Endothelial cell of umbilical vein (primary cell): ENCODE data around the gene TLE1. TPM values are rescaled to one million over a fixed set of nuclear protein-coding genes. Genes with fewer than 3 reads are reported as not detected.

Experiments used
- BruUV-seq: library from RNA; stranded (reverse); fragments of 400-500 nt; replicated peaks from 2 replicates; lab custom pipeline; 2021; lab: Mats Ljungman, UMichigan
- CTCF ChIA-PET: fragments of 300-600, 350-600 bp; sonication (Branson Sonifier 250); formaldehyde crosslinking; loops from one replicate; lab custom pipeline; 2021; ENCODE audit warnings: antibody characterized with exemption, inconsistent platforms; lab: Charles Lee
- POLR2A ChIA-PET: fragments of 300-600, 350-600 bp; sonication (Branson Sonifier 250); formaldehyde crosslinking; loops from one replicate; lab custom pipeline; 2021; ENCODE audit warnings: antibody characterized with exemption, inconsistent platforms; lab: Charles Lee
- DNase-seq: peaks from one replicate; pipeline ENCODE4 v3.0.0-alpha.2; 2011; ENCODE audit warnings: low read depth, low spot score
- FAIRE-seq: peaks from 2 replicates; lab custom pipeline; 2011; peaks lifted over from hg19 to GRCh38; lab: Jason Lieb, UNC
- H2AFZ ChIP-seq: 2 replicates; pipeline ENCODE4 v1.6.0; 2012; ENCODE audit warnings: low read depth, low read length, control low read depth, inconsistent platforms
- H3K27ac ChIP-seq: 2 replicates; pipeline ENCODE4 v1.5.1; 2011; ENCODE audit warnings: low read depth, mild to moderate bottlenecking, control low read depth, low read length, moderate library complexity; ENCODE audit not compliant: insufficient read depth
- H3K27me3 ChIP-seq, 2 experiments: 2 replicates each; pipeline versions ENCODE4 v1.6.0 to v1.6.1; 2011; ENCODE audit warnings: low read length in 2 of 2, mixed read lengths in 1 of 2; ENCODE audit not compliant: control insufficient read depth in 2 of 2, insufficient read depth in 2 of 2
- H3K36me3 ChIP-seq, 2 experiments: 2 replicates in 1 of 2; 3 replicates in 1 of 2; pipeline ENCODE4 v1.5.1; 2011; ENCODE audit warnings: low read length in 2 of 2, mild to moderate bottlenecking in 1 of 2, moderate library complexity in 1 of 2; ENCODE audit not compliant: control insufficient read depth in 2 of 2, insufficient read depth in 2 of 2; ENCODE audit errors: extremely low read depth in 1 of 2
- H3K4me1 ChIP-seq: 3 replicates; pipeline ENCODE4 v1.5.1; 2011; ENCODE audit warnings: mild to moderate bottlenecking, low read length; ENCODE audit not compliant: control insufficient read depth, insufficient read depth; ENCODE audit errors: extremely low read depth
- H3K4me2 ChIP-seq: 2 replicates; pipeline ENCODE4 v1.6.1; 2011; ENCODE audit warnings: low read length, control low read depth, mixed read lengths; ENCODE audit not compliant: insufficient read depth
- H3K4me3 ChIP-seq, 3 experiments: fragments of 200-600 bp in 1 of 3; sonication (generic), shearing (Covaris generic) in 1 of 3; replicated peaks in 1 of 3; 2 replicates each; pipeline ENCODE4 v1.5.1; 2011 to 2016; ENCODE audit warnings: control low read depth in 3 of 3, low read length in 3 of 3, mild to moderate bottlenecking in 2 of 3, inconsistent platforms in 1 of 3, low read depth in 1 of 3, moderate library complexity in 1 of 3; ENCODE audit not compliant: insufficient read depth in 1 of 3
- H3K79me2 ChIP-seq: 2 replicates; pipeline ENCODE4 v1.6.0; 2012; ENCODE audit warnings: low read length, inconsistent platforms; ENCODE audit not compliant: control insufficient read depth, insufficient read depth
- H3K9ac ChIP-seq: replicated peaks from 2 replicates; pipeline ENCODE3; 2011; ENCODE audit warnings: low read length, control low read depth; ENCODE audit not compliant: insufficient read depth; ENCODE audit errors: extremely low read depth
- H3K9me1 ChIP-seq: replicated peaks from 3 replicates; pipeline ENCODE4 v1.6.0; 2011; ENCODE audit warnings: mild to moderate bottlenecking, low read length; ENCODE audit not compliant: control insufficient read depth, insufficient read depth; ENCODE audit errors: extremely low read depth
- H3K9me3 ChIP-seq: replicated peaks from 2 replicates; pipeline ENCODE4 v1.5.1; 2012; ENCODE audit warnings: low read length, inconsistent platforms; ENCODE audit not compliant: control insufficient read depth, insufficient read depth
- H4K20me1 ChIP-seq: replicated peaks from 2 replicates; pipeline ENCODE3; 2011; ENCODE audit warnings: mild to moderate bottlenecking, low read length; ENCODE audit not compliant: control insufficient read depth, insufficient read depth; ENCODE audit errors: extremely low read depth
- CTCF ChIP-seq, 2 donors: IDR thresholded peaks; 1 replicate in 1 of 2; 2 replicates in 1 of 2; pipeline ENCODE4 v1.5.1; 2011; ENCODE audit warnings: low read length in 2 of 2, mild to moderate bottlenecking in 2 of 2, moderate library complexity in 2 of 2, control low read depth in 1 of 2, inconsistent platforms in 1 of 2, low read depth in 1 of 2; ENCODE audit not compliant: insufficient read depth in 1 of 2; ENCODE audit errors: extremely low read depth in 1 of 2
- EZH2 ChIP-seq: IDR thresholded peaks from 2 replicates; pipeline ENCODE4 v1.6.1; 2012; ENCODE audit warnings: borderline replicate concordance, low read depth, mild to moderate bottlenecking, moderate library complexity, low read length, inconsistent platforms; ENCODE audit not compliant: severe bottlenecking
- FOS ChIP-seq: IDR thresholded peaks from 2 replicates; pipeline ENCODE4 v1.6.1; 2011; ENCODE audit warnings: mild to moderate bottlenecking, low read length, moderate library complexity, borderline replicate concordance; ENCODE audit not compliant: insufficient read depth
- GATA2 ChIP-seq: IDR thresholded peaks from 2 replicates; pipeline ENCODE4 v1.7.0; 2011; ENCODE audit warnings: low read depth, mild to moderate bottlenecking, moderate library complexity, mixed read lengths, low read length; ENCODE audit not compliant: insufficient read length, insufficient read depth
- JUN ChIP-seq: IDR thresholded peaks from 2 replicates; pipeline ENCODE4 v1.6.1; 2011; ENCODE audit warnings: borderline replicate concordance, low read depth; ENCODE audit not compliant: insufficient read length, insufficient read depth
- MAX ChIP-seq: IDR thresholded peaks from 2 replicates; pipeline ENCODE4 v1.6.1; 2011; ENCODE audit not compliant: insufficient read depth, insufficient read length
- MYC ChIP-seq: IDR thresholded peaks from one replicate; pipeline ENCODE4 v1.6.1; 2011; ENCODE audit warnings: mild to moderate bottlenecking, low read depth, low read length
- POLR2A ChIP-seq: IDR thresholded peaks from 2 replicates; pipeline ENCODE4 v1.6.1; 2012; ENCODE audit warnings: low read depth, mild to moderate bottlenecking, control low read depth, low read length
- POLR2AphosphoS5 ChIP-seq: IDR thresholded peaks from 2 replicates; pipeline ENCODE4 v1.6.1; 2012; ENCODE audit warnings: low read depth, mild to moderate bottlenecking, control low read depth, low read length, moderate library complexity; ENCODE audit not compliant: insufficient read depth
- dilution Hi-C: fragments of 300-500 bp; cut with MboI; formaldehyde crosslinking; loops from one replicate; pipeline ENCODE4 v1.15.0; 2019; ENCODE audit warnings: low sequenced_read_pairs; ENCODE audit not compliant: extremely low pct_ligation_motif_present
- intact Hi-C: fragments of 100-400 bp; cut with micrococcal nuclease; formaldehyde crosslinking; loops from one replicate; pipeline ENCODE4 v1.10.0; 2022
- polyA plus RNA-seq, 4 experiments: library from polyadenylated mRNA; depleted of rRNA in 3 of 4; stranded (reverse) in 3 of 4; unstranded in 1 of 4; fragments of >200 nt; gene quantifications; 2 replicates each; pipeline versions ENCODE4 v1.2.1 to v1.2.3, GENCODE V29; 2011 to 2012; ENCODE audit warnings: missing spikeins in 1 of 4
- total RNA-seq: library from RNA; stranded (reverse); gene quantifications from 2 replicates; pipeline ENCODE4 v1.2.3, GENCODE V29; 2021

TLE1 gene
- total and polyA plus RNA-seq, 2 donors (not counting 3 experiments of a cell fraction or from before 2014, with no cell fraction given): 55.0 to 58.2 TPM

- Histone ChIP-seq H4K20me1 (peaks cover 2% of the 10 kb centered on the region), H3K79me2 (peaks cover 16% of the 10 kb centered on the region), H3K9me3 (no peaks in the 10 kb centered on the region), H2AFZ (no peak overlapping the region), H3K4me2 (no peak overlapping the region), H3K4me1 (peaks cover 20% of the 10 kb centered on the region), H3K9ac (no peak overlapping the region), H3K27me3 (no peaks in the 10 kb centered on the region), H3K36me3 (peaks cover 3 to 18% of the 10 kb centered on the region in 2 experiments), H3K27ac (no peak overlapping the region), H3K9me1 (no peaks in the 10 kb centered on the region), H3K4me3 (no peak overlapping the region)
- no peak for DNase-seq
- FAIRE-seq: no peak
- intact Hi-C loops (no loop called here), dilution Hi-C loops (no loop called here)
- BruUV-seq: no TSS peak
- POLR2A ChIA-PET: no interaction called here
- CTCF ChIA-PET: interaction anchor here (1.3 kb wide), 1 partner anchor 128 kb away, joined by 3 read pairs; no protein-coding TSS in a partner anchor
- TF ChIP-seq GATA2: no peak
- no peak for TF ChIP-seq EZH2
- no peak for TF ChIP-seq POLR2AphosphoS5
- TF ChIP-seq FOS: no peak
- TF ChIP-seq MAX: no peak
- TF ChIP-seq CTCF (IDR thresholded peaks at IDR 0.05; ENCODE audit: extremely low read depth in 1 of 2, insufficient read depth in 1 of 2, low read depth in 1 of 2, low read length in 2 of 2): no peak
- TF ChIP-seq MYC: no peak
- no peak for TF ChIP-seq POLR2A
- TF ChIP-seq JUN: no peak
These were observed 38.5 kb downstream of the TLE1 start for GRCh38 chr9:81650586-81651515.
